GM12892 (cell line): Measurements from ENCODE around the gene POT1. TPM values are rescaled to one million over a fixed set of nuclear protein-coding genes. Genes with fewer than 3 reads are reported as not detected.
A peak's percentile ranks its signal among the peaks of the same experiment; 100 is the strongest.
"Not testable (repeated sequence)": the region's sequence is repeated elsewhere in the genome, so short reads cannot be mapped to it uniquely, and the experiment has no call there.

ENCODE experiments used
- DNase-seq: peaks from one replicate; pipeline ENCODE4 v3.0.0; 2011; ENCODE audit not compliant: insufficient read length
- FAIRE-seq: peaks from 2 replicates; lab custom pipeline; 2011; peaks lifted over from hg19 to GRCh38; lab: Jason Lieb, UNC
- POLR2A ChIP-seq: IDR thresholded peaks from 2 replicates; pipeline ENCODE4 v1.6.1; 2011; ENCODE audit warnings: low read depth, low read length, control low read depth
- POLR2AphosphoS5 ChIP-seq: IDR thresholded peaks from 2 replicates; pipeline ENCODE4 v1.6.1; 2011; ENCODE audit warnings: low read depth, low read length, control low read depth
- TAF1 ChIP-seq: IDR thresholded peaks from 2 replicates; pipeline ENCODE4 v1.6.1; 2011; ENCODE audit warnings: low read depth, mild to moderate bottlenecking, control low read depth, low read length, borderline replicate concordance
- polyA plus RNA-seq: library from polyadenylated mRNA; unstranded; fragments of >200 nt; gene quantifications from one replicate; pipeline ENCODE4 v1.2.1, GENCODE V29; 2012; ENCODE audit warnings: missing spikeins, inconsistent platforms; ENCODE audit not compliant: missing spikeins

POT1 gene
- 37.1 TPM for polyA plus RNA-seq

DNA sequence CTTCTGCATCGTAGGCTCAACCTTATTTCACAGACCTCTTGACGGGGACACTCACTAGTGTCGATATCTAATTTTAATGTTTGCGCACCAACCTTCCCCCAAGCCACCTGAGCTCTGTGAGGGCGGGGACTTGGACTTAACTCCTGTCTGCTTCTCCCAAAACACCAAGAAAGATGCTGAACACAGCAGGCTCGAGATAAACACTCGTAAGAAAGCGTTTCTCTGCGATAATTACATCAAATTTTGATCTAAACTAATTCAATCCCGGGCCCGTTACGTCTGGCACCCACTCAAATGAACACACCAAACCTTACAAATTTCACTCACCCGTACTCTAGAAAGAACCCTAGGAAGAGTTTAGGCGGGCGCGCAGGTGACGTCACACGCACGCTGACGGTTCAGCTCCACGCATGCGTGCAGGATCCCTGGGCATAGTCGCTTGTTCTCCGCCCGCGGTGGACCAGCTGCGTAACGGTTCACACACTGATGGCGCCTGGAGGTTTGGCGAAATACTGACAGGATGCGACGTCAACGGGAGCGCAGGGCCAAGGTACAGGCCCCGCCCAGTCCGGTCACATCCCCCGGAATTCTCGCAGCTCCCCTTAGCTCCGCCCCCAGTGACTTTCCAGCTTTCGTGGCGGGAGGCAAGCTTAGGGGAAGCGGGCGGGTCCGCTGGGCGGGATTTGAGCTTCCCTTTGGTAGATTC, at the start of gene POT1:
POT1 (minus strand) TSS at position 359 of the 706 bp plus-strand sequence. CDS start 32,652 bp downstream, outside the sequence.
- FAIRE-seq, result peak; percentile 99
- no peak for TF ChIP-seq TAF1
- peak; percentile 81 for TF ChIP-seq POLR2AphosphoS5
- TF ChIP-seq POLR2A, result peak; percentile 65; the same call in 1 of the 2 replicates
- peak; percentile 55 for DNase-seq

GRCh38 chr7:124975131-124975530, 45.5 kb upstream of the POT1 start:
- not testable (repeated sequence) for FAIRE-seq, DNase-seq

DNA sequence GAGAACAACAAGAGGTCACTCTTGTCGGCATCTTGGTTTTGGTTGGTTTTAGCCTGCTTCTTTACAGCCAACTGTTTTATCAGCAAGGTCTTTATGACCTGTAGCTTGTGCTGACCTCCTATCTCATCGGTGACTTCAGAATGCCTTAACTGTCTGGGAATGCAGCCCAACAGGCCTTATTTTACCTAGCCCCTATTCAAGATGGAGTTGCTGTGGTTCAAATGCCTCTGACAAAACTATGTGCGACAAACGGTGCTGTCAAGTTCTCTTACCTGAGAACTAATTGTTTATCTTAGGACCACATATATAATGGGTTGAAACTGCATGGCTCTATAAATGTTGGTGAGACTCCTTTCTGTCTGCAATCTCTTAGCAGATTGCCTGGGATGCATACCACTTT, 35.9 kb upstream of the POT1 start:
- TF ChIP-seq TAF1 (no peak), POLR2AphosphoS5 (no peak), POLR2A (no peak)
- FAIRE-seq (no peak), DNase-seq (no peak)

GRCh38 chr7:124959676-124960075, 30.1 kb upstream of the POT1 start:
- DNase-seq, result no peak
- TF ChIP-seq POLR2A, result no peak
- TF ChIP-seq POLR2AphosphoS5, result no peak
- no peak for TF ChIP-seq TAF1
- FAIRE-seq, result no peak

GRCh38 chr7:124957952-124958351, 28.3 kb upstream of the POT1 start:
- FAIRE-seq, DNase-seq: not testable (repeated sequence)

GRCh38 chr7:124956160-124956559, 26.5 kb upstream of the POT1 start:
- no peak for DNase-seq
- no peak for FAIRE-seq
- TF ChIP-seq POLR2AphosphoS5 (no peak), POLR2A (no peak), TAF1 (no peak)

DNA sequence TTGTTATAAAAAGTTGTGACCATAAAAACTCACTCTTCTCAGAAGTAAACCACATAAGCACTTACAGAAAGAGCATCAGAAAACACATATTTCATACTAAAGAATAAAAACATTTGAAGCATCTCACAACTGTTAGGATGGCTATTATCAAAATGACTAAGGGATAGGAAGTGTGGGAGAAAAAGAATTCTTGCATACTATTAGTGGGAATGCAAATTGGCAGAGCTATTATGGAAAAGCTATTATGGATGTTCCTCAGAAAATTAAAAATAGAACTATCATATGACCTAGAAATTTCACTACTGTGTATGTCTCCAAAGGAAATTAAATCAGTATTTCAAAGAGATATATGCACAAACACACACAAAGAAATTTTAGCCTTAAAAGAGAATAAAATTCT, 25.2 kb upstream of the POT1 start:
- TF ChIP-seq TAF1 (no peak), POLR2A (no peak), POLR2AphosphoS5 (no peak)
- FAIRE-seq (no peak), DNase-seq (no peak)

DNA sequence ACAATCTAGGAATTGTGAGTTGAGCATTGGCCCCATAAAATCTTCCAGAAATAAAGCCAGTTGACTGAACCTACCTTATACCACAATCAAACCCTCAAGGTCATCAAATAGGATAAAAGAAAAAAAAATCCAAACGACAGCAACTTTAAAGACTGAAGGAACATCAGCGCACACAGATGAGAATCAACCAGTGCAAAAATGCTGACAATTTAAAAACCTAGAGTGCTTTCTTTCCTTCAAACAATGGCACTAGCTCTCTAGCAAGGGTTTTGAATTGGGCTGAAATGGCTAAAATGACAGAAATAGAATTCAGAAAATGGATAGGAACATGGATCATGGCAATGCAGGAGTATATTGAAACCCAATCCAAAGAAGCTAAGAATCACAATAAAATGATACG, 16.1 kb upstream of the POT1 start:
- FAIRE-seq, result no peak
- TF ChIP-seq TAF1 (no peak), POLR2A (no peak), POLR2AphosphoS5 (no peak)
- DNase-seq, result no peak

DNA sequence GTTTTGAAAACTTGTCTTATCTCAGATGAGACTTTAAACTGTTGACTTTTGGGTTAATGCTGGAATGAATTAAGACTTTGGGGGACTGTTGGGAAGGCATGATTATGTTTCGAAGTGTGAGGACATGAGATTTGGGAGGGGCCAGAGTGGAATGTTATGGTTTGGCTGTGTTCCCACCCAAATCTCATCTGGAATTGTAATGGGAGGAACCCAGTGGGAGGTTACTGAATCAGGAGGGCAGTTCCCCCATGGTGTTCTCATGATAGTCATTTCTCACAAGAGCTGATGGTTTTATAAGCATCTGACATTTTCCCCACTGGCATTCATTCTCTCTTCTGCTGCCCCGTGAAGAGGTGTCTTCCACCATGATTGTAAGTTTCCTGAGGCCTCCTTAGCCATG, 13.8 kb upstream of the POT1 start:
- no peak for DNase-seq
- TF ChIP-seq TAF1 (no peak), POLR2A (no peak), POLR2AphosphoS5 (no peak)
- FAIRE-seq, result no peak

- no peak for DNase-seq
- FAIRE-seq, result no peak
- TF ChIP-seq POLR2A (no peak), POLR2AphosphoS5 (no peak), TAF1 (no peak)
These were observed 12.8 kb upstream of the POT1 start for GRCh38 chr7:124942399-124942798.

GRCh38 chr7:124940306-124940705, 10.7 kb upstream of the POT1 start:
- no peak for FAIRE-seq
- TF ChIP-seq POLR2A (no peak), POLR2AphosphoS5 (no peak), TAF1 (no peak)
- DNase-seq, result no peak

GRCh38 chr7:124938128-124938527, 8.5 kb upstream of the POT1 start:
- FAIRE-seq (no peak), DNase-seq (no peak)
- TF ChIP-seq TAF1 (no peak), POLR2AphosphoS5 (no peak), POLR2A (no peak)
